Activated T-cell treated with anti-CD3 and anti-CD28 coated beads, Interleukin-2, amount 50 U/mL, for 72 hours (primary cell): Measurements from ENCODE around the gene SLC39A9. TPM values are rescaled to one million over a fixed set of nuclear protein-coding genes. Genes with fewer than 3 reads are reported as not detected.
"Not testable (repeated sequence)": the region's sequence is repeated elsewhere in the genome, so short reads cannot be mapped to it uniquely, and the experiment has no call there.

Source experiments
- ATAC-seq, 2 donors: fragments of 150-1000 bp; cut with Tn5 transposase; replicated peaks in 1 of 2; 2 replicates each; pipeline ENCODE4 v1.10.0; 2021; ENCODE audit warnings: moderate library complexity in 2 of 2, mild to moderate bottlenecking in 1 of 2
- DNase-seq, 2 donors: peaks; one replicate each; pipeline ENCODE4 v3.0.0; 2021 to 2022; ENCODE audit warnings: mixed read lengths in 1 of 2
- H3K27ac Mint-ChIP-seq: one replicate; pipeline ENCODE4 v1.8.0; 2022; ENCODE audit warnings: mild to moderate bottlenecking, moderate library complexity, mixed read lengths
- H3K27me3 Mint-ChIP-seq: one replicate; pipeline ENCODE4 v1.8.0; 2022; ENCODE audit warnings: low read depth, mixed read lengths
- H3K36me3 Mint-ChIP-seq, 2 donors: one replicate each; pipeline ENCODE4 v1.8.0; 2022; ENCODE audit warnings: mixed read lengths in 2 of 2, mild to moderate bottlenecking in 1 of 2; ENCODE audit not compliant: insufficient read depth in 2 of 2
- H3K4me1 Mint-ChIP-seq: one replicate; pipeline ENCODE4 v1.8.0; 2022; ENCODE audit warnings: low read depth, mixed read lengths
- H3K4me3 Mint-ChIP-seq, 2 donors: one replicate each; pipeline ENCODE4 v1.8.0; 2022; ENCODE audit warnings: mild to moderate bottlenecking in 2 of 2, mixed read lengths in 2 of 2, moderate library complexity in 2 of 2
- H3K9me3 Mint-ChIP-seq, 2 donors: one replicate each; pipeline ENCODE4 v1.8.0; 2022; ENCODE audit warnings: mixed read lengths in 2 of 2
- total RNA-seq, 2 donors: library from RNA; stranded (reverse); gene quantifications; one replicate each; pipeline ENCODE4 v1.2.3, GENCODE V29; 2022

Gene SLC39A9
- total RNA-seq, 2 donors from 2014 or later = 85.8 to 93.3 TPM

DNA sequence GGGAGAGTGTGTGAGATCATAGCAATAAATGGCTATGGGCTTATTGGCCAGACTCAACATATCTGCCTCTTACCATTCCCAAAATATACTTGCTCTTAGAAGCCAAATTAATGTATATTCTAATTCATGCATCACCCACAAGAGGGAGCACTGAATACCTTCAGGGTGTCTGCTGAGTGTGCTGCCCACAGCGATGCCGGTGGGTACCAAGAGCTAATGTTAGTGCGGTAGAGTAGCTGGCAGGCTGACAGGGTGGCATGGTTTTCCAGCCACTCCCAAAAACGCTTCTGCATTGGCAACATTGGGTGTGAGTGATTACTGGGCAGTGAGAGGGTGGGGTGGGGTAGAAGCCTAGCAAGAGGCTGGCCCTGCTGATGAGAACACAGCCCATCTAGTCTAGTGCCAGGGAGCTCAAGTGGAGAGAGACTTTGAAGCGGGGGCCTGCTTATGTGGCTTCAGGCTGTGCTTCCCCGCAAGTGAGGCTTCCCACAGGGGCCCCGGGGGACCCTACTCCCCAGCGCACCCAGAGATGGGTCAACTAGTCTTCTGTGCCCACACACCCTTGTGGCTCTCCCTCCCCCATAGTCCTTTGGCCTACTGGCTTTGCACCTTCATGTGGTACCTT, 76.8 kb downstream of the SLC39A9 start:
- DNase-seq = peak in 1 of 2 donors; percentile 9
- Mint-ChIP-seq H3K27me3 (peaks cover 6% of the 10 kb centered on the region), H3K36me3 (no peaks in the 10 kb centered on the region), H3K27ac (no peak overlapping the region), H3K9me3 (no peaks in the 10 kb centered on the region), H3K4me1 (no peaks in the 10 kb centered on the region), H3K4me3 (no peak overlapping the region)
- peak; percentile 34 to 54 for ATAC-seq

GRCh38 chr14:69476824-69477450, 78.4 kb downstream of the SLC39A9 start:
- H3K4me1 Mint-ChIP-seq, H3K27ac Mint-ChIP-seq, H3K27me3 Mint-ChIP-seq: not testable (repeated sequence)

GRCh38 chr14:69478055-69478454, 79.6 kb downstream of the SLC39A9 start:
- H3K4me1 Mint-ChIP-seq, ATAC-seq, H3K4me3 Mint-ChIP-seq, H3K9me3 Mint-ChIP-seq, H3K27ac Mint-ChIP-seq, DNase-seq, H3K36me3 Mint-ChIP-seq: not testable (repeated sequence)
- H3K27me3 Mint-ChIP-seq = peaks cover 19% of the 10 kb centered on the region

More at GRCh38 chr14:69476824-69477450, 78.4 kb downstream of the SLC39A9 start:
- H3K36me3 Mint-ChIP-seq, H3K4me3 Mint-ChIP-seq, ATAC-seq, H3K9me3 Mint-ChIP-seq, DNase-seq: not testable (repeated sequence)

DNA sequence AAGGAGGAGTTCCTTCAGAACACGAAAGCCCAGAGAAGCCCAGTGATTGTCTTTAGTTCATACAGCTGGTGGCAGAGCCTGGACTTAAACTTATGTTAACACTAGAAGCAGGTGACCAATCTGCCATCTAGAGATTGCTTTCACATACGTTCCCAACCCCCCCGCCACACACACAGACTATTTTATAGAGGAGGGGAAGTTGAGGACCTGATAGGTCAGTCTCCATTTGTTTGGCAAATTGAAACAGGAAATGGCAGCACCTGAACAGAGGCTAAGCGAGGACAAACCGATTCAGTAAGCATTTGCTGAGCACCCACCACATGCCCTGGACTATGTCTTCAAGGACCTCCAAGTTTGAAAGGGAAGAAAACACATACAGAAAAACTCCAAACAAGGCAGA, 81.2 kb downstream of the SLC39A9 start:
- peaks cover 30% of the 10 kb centered on the region for H3K27me3 Mint-ChIP-seq
- H3K36me3 Mint-ChIP-seq = no peaks in the 10 kb centered on the region
- H3K4me3 Mint-ChIP-seq = no peak overlapping the region
- no peaks in the 10 kb centered on the region for H3K9me3 Mint-ChIP-seq
- no peaks in the 10 kb centered on the region for H3K4me1 Mint-ChIP-seq
- ATAC-seq (no peak), DNase-seq (no peak)
- H3K27ac Mint-ChIP-seq = no peak overlapping the region

DNA sequence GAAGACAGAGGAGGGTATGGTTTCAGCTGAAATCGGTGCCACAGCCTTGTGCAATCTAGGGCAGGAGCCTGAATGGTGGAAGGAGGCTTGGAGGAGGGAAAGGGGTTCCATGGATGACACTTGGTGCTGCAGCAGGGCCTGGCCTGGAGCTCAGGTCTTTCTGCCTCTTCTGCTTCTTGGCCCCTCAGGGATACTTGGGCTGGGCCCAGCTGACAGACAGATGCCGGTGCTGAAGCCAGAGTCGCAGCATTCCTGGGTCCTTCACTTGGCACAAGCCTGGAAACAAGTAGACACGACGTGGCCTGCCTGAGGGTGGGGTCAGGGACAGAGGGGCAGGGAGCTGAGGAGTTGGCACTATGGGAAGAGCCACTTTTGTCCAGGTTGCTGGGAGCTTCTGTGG, 81.6 kb downstream of the SLC39A9 start:
- Mint-ChIP-seq H3K4me1 (no peaks in the 10 kb centered on the region), H3K27me3 (peaks cover 31% of the 10 kb centered on the region), H3K4me3 (no peak overlapping the region), H3K27ac (no peak overlapping the region), H3K36me3 (no peaks in the 10 kb centered on the region), H3K9me3 (no peaks in the 10 kb centered on the region)
- ATAC-seq = no peak
- no peak for DNase-seq

DNA sequence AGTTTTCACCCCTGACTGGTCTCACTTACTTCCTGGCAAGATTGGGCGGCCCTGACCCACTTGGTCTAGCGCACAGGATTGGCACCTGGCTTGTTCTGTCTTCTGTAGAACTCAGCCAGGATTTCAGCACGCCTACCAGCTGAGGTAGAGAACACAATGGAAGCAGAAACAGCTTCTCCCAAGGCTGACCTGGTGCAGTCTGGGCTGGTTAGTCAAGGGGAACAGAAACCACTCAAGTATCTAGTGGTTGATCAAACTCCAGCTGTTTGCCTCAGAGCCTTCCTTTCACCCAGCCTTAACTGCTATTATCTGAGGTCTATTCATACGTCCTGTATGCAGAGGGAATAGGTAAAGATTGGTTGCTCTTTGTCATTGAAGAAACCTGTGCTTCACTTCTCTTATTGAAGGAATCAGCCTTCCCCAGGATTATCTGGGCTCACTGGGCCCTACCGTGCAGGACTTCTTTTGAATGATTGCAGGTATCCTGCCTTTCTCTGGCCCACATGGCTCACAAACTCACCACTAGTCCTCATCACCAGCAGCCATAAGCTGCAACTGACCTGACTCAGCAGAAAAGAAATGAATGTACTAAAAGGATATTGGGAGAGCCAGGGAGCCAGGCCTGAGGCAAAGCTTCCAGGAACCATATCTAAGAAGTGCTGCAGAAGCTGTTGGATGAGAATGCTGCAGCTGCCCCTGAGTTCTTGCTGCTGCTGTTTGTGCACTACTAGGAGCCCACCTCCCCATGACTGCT, 83.5 kb downstream of the SLC39A9 start:
- ATAC-seq = no peak
- Mint-ChIP-seq H3K4me1 (no peaks in the 10 kb centered on the region), H3K27me3 (peaks cover 50% of the 10 kb centered on the region), H3K4me3 (no peak overlapping the region), H3K9me3 (no peaks in the 10 kb centered on the region), H3K36me3 (no peaks in the 10 kb centered on the region), H3K27ac (no peak overlapping the region)
- DNase-seq = no peak

DNA sequence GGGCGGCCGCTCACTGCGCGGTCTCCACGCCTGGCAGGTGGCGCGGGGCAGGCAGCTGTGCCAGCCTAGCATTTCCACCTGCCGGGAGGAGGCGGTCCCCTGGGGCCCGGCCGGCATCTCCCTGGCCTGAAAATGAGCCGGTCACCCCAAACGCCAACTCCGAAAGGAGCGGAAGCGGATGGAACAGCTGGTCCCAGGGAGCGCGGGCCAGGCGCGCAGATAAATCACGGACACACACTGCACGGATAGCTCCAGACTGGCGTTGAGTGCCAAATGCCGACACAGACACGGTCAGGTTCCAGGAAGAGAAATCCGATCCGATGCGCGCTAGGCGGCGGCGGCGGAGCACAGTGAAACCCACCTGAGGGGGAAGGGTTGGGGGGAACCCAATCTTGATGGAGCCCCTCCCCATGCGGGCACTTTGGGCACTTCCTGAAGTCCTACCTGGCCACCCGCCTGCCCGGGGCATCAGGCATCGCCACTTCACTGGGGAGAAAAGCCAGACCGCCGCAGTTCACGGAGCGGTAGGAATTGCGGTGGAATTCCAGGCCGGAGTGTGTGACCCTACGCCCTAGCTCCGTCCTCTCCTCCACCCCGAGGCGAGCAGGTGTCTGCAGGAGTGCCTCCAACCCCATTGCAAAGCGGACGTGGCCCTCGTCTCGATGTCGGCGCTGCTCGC, 85.4 kb downstream of the SLC39A9 start:
- ATAC-seq (peak in 1 of 2 donors; percentile 32), DNase-seq (no peak)
- Mint-ChIP-seq H3K4me3 (peak overlapping the region; percentile 29 to 62), H3K27ac (no peak overlapping the region), H3K27me3 (peaks cover 58% of the 10 kb centered on the region), H3K9me3 (no peaks in the 10 kb centered on the region), H3K4me1 (no peaks in the 10 kb centered on the region), H3K36me3 (no peaks in the 10 kb centered on the region)

GRCh38 chr14:69484444-69485314, 86.2 kb downstream of the SLC39A9 start, which contains the start of gene PLEKHD1:
PLEKHD1 (plus strand) TSS chr14:69484728; CDS start chr14:69484966, 238 bp downstream.
- no peaks in the 10 kb centered on the region for H3K4me1 Mint-ChIP-seq
- ATAC-seq (peak; percentile 53 to 54), DNase-seq (peak in 1 of 2 donors; percentile 6)
- peaks cover 57% of the 10 kb centered on the region for H3K27me3 Mint-ChIP-seq
- H3K9me3 Mint-ChIP-seq = no peaks in the 10 kb centered on the region
- H3K4me3 Mint-ChIP-seq = peak within 1 kb of the TSS; percentile 29 to 62
- no peaks in the 10 kb centered on the region for H3K36me3 Mint-ChIP-seq
- no peak within 1 kb of the TSS for H3K27ac Mint-ChIP-seq

- no peaks in the 10 kb centered on the region for H3K36me3 Mint-ChIP-seq
- H3K4me3 Mint-ChIP-seq = peak overlapping the region in 1 of 2 donors; percentile 52
- H3K27ac Mint-ChIP-seq = no peak overlapping the region
- H3K27me3 Mint-ChIP-seq = peaks cover 53% of the 10 kb centered on the region
- H3K4me1 Mint-ChIP-seq = no peaks in the 10 kb centered on the region
- no peak for DNase-seq
- no peaks in the 10 kb centered on the region for H3K9me3 Mint-ChIP-seq
- no peak for ATAC-seq
These were observed 86.8 kb downstream of the SLC39A9 start for GRCh38 chr14:69485315-69485660.

GRCh38 chr14:69485701-69486100, 87.2 kb downstream of the SLC39A9 start:
- ATAC-seq (no peak), DNase-seq (no peak)
- Mint-ChIP-seq H3K4me3 (no peak overlapping the region), H3K27ac (no peak overlapping the region), H3K27me3 (peaks cover 56% of the 10 kb centered on the region), H3K9me3 (no peaks in the 10 kb centered on the region), H3K36me3 (no peaks in the 10 kb centered on the region), H3K4me1 (no peaks in the 10 kb centered on the region)

- DNase-seq (no peak), ATAC-seq (no peak)
- no peaks in the 10 kb centered on the region for H3K4me1 Mint-ChIP-seq
- no peak overlapping the region for H3K4me3 Mint-ChIP-seq
- H3K27me3 Mint-ChIP-seq = peaks cover 51% of the 10 kb centered on the region
- no peaks in the 10 kb centered on the region for H3K9me3 Mint-ChIP-seq
- H3K27ac Mint-ChIP-seq = no peak overlapping the region
- H3K36me3 Mint-ChIP-seq = no peaks in the 10 kb centered on the region
These were observed 88.7 kb downstream of the SLC39A9 start for GRCh38 chr14:69487226-69487625.

DNA sequence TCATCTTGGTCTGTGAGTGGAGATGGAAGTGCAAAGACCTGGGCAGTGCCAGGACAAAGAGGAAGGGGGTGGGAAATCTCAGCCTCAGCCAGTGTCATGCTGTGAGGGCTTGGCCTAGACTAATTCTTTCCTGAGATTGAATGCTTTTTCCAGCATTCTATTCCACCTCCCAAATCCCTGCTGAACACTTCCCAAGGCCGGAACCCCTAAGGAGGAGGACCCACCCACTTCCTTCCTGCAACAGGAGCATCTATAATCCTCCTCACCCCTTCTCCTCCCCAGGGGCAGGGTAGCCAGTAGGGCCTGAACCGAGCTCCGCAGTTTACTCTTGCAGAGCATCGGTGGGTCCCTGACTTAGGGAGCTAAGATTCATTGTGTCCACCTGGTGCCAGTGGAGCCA, 89.3 kb downstream of the SLC39A9 start:
- H3K9me3 Mint-ChIP-seq = no peaks in the 10 kb centered on the region

More for the DNA sequence above, 89.3 kb downstream of the SLC39A9 start:
- no peaks in the 10 kb centered on the region for H3K4me1 Mint-ChIP-seq
- no peak overlapping the region for H3K4me3 Mint-ChIP-seq
- no peak for DNase-seq
- H3K27ac Mint-ChIP-seq = no peak overlapping the region
- no peaks in the 10 kb centered on the region for H3K36me3 Mint-ChIP-seq
- ATAC-seq = no peak
- H3K27me3 Mint-ChIP-seq = peaks cover 46% of the 10 kb centered on the region
